GM12892 (cell line): Measurements from ENCODE around the gene SCML2. TPM values are rescaled to one million over a fixed set of nuclear protein-coding genes. Genes with fewer than 3 reads are reported as not detected.
"Not testable (repeated sequence)": the region's sequence is repeated elsewhere in the genome, so short reads cannot be mapped to it uniquely, and the experiment has no call there.

Source experiments
- DNase-seq: peaks from one replicate; pipeline ENCODE4 v3.0.0; 2011; ENCODE audit not compliant: insufficient read length
- FAIRE-seq: peaks from 2 replicates; lab custom pipeline; 2011; peaks lifted over from hg19 to GRCh38; lab: Jason Lieb, UNC
- POLR2A ChIP-seq: IDR thresholded peaks from 2 replicates; pipeline ENCODE4 v1.6.1; 2011; ENCODE audit warnings: low read depth, low read length, control low read depth
- POLR2AphosphoS5 ChIP-seq: IDR thresholded peaks from 2 replicates; pipeline ENCODE4 v1.6.1; 2011; ENCODE audit warnings: low read depth, low read length, control low read depth
- TAF1 ChIP-seq: IDR thresholded peaks from 2 replicates; pipeline ENCODE4 v1.6.1; 2011; ENCODE audit warnings: low read depth, mild to moderate bottlenecking, control low read depth, low read length, borderline replicate concordance
- polyA plus RNA-seq: library from polyadenylated mRNA; unstranded; fragments of >200 nt; gene quantifications from one replicate; pipeline ENCODE4 v1.2.1, GENCODE V29; 2012; ENCODE audit warnings: missing spikeins, inconsistent platforms; ENCODE audit not compliant: missing spikeins

The SCML2 gene
- polyA plus RNA-seq: 0.61 TPM

DNA sequence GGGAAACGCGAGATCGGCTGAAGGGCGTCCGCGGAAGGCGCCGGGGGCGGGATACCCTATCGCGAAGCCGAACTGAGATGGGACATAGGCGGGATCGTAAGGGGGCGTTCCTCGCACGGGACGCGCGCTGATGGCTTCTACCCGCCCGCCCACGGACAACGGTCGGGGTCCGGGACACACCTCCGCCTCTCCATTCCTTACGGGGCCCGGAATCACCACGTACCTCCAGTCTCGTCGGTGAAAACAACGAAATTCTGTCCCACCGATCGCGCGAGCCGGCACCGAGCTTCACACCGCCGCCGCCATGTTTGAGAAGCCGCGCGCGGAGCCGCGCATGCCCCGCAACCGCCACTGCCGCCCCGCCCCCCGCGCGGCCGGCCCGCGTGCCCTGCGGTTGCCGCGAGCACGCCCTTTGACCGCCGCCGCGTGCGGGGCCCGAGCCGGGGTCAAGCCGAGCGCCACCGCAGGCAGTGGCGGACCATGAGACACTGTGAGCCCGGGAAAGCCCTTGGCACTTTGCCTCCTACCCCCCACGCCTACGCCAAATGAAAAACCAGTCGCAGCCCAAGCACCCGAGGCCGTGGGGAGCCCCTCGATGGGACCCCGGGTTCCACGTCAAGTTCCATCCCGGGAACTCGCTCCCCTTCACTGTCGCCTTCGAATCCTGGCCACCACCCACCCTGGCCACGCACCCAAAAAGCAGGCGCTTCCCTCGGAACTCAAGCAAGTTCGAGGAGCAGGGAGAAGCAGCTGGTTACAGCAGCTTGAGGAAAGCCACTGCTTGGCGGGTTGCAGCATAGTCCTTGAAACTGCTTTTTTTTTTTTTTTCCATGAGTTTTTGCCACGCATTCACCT is at the start of gene SCML2:
TSS of gene SCML2 (minus strand) at position 320 of the 855 bp plus-strand sequence. CDS start 20,617 bp downstream, outside the sequence.
- DNase-seq: no peak
- TF ChIP-seq TAF1 (no peak), POLR2A (no peak), POLR2AphosphoS5 (no peak)
- no peak for FAIRE-seq

DNA sequence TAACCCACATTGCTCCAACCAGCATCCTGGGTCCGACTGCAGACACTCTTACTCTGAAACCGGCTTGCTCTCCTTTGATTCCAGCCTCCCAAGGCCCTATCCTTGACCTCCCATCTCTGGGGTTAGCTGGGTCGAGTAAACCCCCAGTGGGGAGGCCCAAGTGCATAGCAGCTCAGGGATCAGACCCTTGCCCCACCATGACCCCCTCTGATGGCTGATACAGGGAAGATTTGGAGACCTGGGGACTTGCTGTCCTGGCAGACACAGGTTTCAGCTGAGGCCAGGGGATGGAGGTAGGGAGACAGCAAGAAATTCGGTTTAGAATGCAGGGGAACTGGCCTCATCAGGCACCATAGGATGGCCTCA is 47.3 kb upstream of the SCML2 start:
- DNase-seq (no peak), FAIRE-seq (no peak)
- TF ChIP-seq TAF1 (no peak), POLR2A (no peak), POLR2AphosphoS5 (no peak)

DNA sequence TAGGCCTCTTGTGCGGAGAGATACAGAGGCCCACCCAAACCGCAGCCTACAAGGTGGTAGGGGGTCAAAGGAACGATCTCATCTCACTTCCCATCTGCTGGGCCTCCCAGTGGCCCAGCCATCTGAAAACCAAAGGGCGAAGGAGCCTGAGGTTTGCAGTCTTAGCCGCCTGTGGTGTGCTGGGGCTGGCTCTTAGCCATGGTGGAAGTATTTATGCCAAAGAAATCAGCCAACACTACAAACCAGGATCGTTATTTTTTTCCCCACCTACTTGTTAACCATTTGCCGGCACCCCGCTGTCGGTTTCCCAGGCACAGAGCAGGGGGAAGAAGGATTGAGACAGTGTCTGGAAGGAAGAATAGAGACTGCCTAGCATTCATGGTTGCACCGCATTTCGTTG is 40.0 kb upstream of the SCML2 start:
- FAIRE-seq (no peak), DNase-seq (no peak)
- TF ChIP-seq POLR2AphosphoS5 (no peak), POLR2A (no peak), TAF1 (no peak)

DNA sequence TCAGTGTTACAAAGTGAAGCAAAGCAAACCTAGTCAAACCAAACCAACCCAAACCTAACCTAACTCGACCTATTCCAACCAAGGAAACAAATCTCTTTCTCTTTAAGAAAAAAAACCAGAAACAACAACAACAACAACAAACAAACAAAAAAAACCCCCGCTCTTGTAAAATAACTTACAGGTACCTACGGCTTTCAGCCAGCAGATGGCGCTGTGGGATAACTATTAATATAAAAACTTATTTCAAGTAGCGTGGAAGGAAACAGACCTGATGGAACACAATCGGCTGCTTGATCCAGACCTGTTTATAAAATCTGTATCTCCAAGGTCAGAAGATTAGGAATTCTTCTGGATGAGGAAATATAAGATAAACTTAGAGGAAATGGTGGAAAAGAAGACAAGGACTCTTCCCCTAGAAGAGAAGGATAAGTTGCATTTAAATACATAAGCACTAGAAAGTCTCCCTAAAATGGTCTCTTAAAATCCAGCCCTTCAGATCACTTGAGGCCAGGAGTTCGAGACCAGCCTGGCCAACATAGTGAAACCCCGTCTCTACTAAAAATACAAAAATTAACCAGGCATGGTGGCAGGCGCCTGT is 36.6 kb upstream of the SCML2 start:
- no peak for DNase-seq
- TF ChIP-seq TAF1: no peak
- no peak for TF ChIP-seq POLR2A
- no peak for TF ChIP-seq POLR2AphosphoS5
- FAIRE-seq: no peak

DNA sequence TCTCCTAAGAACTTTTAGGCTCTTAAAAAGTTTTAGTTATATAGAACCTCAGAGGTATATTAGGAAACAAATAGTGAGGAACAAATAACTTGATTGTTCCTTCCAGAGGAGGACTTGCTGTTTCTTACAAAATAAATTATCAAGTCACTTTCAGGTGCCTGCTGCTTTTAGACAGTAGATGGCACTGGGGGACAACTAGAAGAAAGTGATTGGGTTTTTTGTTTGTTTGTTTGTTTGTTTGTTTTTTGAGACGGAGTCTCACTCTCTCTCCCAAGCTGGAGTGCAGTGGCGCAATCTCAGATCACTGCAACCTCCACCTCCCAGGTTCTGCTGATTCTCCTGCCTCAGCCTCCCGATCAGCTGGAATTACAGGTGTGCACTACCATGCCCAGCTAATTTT is 35.5 kb upstream of the SCML2 start:
- no peak for TF ChIP-seq POLR2AphosphoS5
- no peak for TF ChIP-seq POLR2A
- no peak for TF ChIP-seq TAF1
- DNase-seq: no peak
- FAIRE-seq: no peak

DNA sequence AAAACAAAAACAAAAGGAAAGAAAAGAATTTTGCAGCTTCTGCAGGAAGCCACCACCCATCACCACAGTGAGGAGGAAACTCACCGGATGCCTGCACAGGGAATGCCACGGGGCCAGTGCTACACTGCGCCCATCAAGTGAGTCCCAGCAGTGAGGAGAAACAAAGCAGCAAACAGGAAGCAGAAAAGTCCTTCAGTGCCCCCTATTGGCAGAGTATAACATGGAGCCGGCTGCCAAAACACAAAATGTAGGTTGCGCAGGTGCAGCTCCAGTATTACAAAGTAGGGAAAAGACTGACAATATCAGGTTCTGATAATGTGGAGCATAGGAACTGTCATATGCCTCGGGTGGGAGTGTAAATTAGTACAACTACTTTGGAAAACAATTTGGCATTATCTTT is 23.3 kb upstream of the SCML2 start:
- DNase-seq (no peak), FAIRE-seq (peak; percentile 30)
- TF ChIP-seq POLR2AphosphoS5 (no peak), POLR2A (no peak), TAF1 (no peak)

DNA sequence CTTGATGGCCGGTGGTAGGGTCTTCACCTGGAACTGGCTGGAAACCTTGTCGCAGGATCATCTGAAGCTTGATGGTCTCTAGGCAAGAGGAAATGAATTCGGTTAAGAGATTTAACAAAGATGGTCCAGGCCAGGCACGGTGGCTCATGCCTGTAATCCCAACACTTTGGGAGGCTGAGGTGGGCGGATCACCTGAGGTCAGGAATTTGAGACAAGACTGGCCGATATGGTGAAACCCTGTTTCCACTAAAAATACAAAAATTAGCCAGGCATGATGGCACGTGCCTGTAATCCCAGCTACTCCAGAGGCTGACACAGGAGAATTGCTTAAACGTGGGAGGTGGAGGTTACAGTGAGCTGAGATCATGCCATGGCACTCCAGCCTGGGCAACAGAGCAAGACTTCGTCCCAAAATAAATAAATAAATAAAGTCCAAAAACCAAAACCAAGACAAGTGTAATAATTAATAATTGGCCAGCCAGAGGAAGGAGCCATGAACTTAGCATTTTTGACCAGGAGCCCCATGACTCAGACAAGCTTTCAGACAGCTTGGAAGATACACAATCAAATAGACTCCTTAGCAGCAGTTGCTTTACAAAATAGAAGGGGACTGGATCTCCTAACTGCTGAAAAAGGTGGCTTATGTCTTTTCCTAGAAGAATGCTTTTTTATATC is 20.8 kb upstream of the SCML2 start:
- DNase-seq, FAIRE-seq: not testable (repeated sequence)

DNA sequence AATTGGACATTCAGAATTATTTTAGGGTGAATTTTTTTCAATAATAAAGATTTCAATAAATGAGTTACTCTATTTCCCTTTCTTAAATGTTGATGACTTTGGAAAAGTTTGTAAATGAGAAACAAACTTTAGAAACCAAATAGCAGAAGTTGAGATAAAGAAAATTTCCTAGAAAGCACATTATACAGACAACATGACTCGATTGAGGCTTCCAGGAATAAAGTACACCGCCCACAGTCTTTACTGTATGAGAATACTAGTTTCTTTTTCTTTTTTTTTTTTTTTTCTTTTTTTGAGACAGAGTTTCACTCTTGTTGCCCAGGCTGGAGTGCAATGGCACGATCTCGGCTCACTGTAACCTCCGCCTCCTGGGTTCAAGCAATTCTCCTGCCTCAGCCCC is 14.6 kb upstream of the SCML2 start:
- not testable (repeated sequence) for FAIRE-seq, DNase-seq

DNA sequence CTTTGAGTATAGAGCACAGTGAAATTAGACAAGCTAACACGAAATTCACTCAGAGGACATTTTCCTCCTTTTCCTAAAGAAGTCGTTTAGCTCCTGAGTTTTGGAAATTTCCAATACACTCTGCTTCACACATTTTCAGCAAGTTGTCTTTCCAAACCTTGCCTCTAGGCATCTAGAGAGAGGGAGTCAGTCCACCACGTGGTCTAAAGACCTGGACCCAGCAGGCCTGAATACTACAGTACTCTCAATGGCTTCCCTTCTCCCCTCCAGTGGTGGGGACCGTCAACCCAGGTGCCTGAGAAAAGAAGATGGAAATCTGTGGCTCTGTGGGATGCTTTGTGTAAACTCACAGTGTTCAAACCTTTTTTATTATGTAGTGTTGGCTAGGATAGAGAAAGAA is 13.9 kb upstream of the SCML2 start:
- DNase-seq (no peak), FAIRE-seq (no peak)
- TF ChIP-seq POLR2AphosphoS5 (no peak), TAF1 (no peak), POLR2A (no peak)

DNA sequence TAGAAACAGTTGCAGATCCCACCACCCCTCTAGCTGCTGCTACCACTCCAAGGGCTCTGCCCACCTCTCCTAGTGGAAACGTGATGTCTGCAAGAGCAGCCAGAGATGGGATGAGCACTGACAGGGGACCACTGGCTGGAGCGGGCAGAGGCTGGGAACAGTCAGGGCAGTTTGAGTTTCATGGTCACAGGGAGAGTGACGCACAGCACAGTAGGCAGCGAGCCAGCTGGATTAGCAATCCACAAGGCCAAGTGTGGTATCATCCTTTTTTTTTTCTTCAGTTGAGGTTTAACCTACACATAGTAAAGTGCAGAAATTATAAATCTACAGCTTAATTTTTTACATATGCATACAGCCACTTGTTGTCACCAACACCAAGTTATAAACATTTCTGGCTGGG is 6.4 kb upstream of the SCML2 start:
- no peak for FAIRE-seq
- no peak for TF ChIP-seq POLR2A

DNA sequence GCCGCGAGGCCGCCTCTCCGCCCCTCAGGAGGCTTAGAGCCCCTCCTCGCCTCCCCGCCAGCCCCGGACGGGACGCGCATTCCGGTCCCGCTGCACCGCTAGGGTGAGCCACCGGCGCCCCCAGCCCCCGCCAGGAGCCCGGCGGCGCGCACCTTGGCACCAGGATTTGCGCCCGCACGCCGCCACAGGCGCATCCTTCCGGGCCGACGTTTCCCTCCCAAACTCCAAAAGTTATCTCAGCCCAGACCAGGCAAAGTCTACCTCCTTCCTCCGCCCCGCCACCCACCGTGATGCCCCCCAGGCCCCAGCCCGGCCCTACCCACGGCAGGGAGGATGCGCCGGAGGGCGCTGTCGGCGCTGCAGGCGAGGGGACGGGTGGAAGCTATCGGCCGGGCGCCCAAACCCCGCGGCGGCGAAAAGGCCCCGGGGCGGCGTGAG is 538 bp downstream of the SCML2 start:
- DNase-seq (no peak), FAIRE-seq (no peak)
- TF ChIP-seq TAF1 (no peak), POLR2AphosphoS5 (no peak), POLR2A (no peak)

More for the DNA sequence above, 6.4 kb upstream of the SCML2 start:
- DNase-seq: no peak

DNA sequence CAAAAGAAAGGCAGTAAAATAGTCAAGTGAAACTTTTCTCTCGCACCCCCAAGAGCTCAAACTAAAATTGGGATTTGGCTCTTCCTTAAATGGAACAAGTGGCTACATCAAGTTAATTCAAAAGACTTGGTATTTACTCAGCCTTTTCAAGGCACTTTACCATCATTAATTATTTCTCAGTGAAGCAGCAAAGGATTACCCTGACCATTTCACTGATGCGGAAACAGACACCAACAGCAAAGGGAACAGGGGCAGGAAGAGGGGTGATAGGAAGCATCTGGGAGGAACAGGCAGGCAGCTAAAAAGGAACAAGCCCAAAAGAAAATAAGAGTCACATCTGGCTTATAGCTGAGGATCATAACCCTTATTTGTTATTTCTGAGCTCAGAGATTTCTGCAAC is 2.7 kb downstream of the SCML2 start:
- DNase-seq (no peak), FAIRE-seq (no peak)
- TF ChIP-seq POLR2AphosphoS5 (no peak), POLR2A (no peak), TAF1 (no peak)
